ENCODE results near the gene GPC5. TPM values are rescaled to one million over a fixed set of nuclear protein-coding genes. Genes with fewer than 3 reads are reported as not detected.

The GPC5 gene
- total and polyA plus RNA-seq, 10 donors, result 0.04 to 0.83 (median 0.26) TPM; not detected in 3

GRCh38 chr13:91381371-91381770 lies 17.1 kb upstream of the GPC5 start:
- H3K36me3 ChIP-seq, result no peaks in the 10 kb centered on the region
- intact Hi-C loops (cut with DNase I; ENCODE audit: low total_unique reads), result no loop called here
- H3K4me1 ChIP-seq, result no peaks in the 10 kb centered on the region
- H3K27ac ChIP-seq, result no peak overlapping the region
- TF ChIP-seq, protein P1, sequence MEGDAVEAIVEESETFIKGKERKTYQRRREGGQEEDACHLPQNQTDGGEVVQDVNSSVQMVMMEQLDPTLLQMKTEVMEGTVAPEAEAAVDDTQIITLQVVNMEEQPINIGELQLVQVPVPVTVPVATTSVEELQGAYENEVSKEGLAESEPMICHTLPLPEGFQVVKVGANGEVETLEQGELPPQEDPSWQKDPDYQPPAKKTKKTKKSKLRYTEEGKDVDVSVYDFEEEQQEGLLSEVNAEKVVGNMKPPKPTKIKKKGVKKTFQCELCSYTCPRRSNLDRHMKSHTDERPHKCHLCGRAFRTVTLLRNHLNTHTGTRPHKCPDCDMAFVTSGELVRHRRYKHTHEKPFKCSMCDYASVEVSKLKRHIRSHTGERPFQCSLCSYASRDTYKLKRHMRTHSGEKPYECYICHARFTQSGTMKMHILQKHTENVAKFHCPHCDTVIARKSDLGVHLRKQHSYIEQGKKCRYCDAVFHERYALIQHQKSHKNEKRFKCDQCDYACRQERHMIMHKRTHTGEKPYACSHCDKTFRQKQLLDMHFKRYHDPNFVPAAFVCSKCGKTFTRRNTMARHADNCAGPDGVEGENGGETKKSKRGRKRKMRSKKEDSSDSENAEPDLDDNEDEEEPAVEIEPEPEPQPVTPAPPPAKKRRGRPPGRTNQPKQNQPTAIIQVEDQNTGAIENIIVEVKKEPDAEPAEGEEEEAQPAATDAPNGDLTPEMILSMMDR (IDR thresholded peaks at IDR 0.05 in 8 of 11, conservative IDR thresholded peaks at IDR 0.05 in 3 of 11), result no peak
- H3K27me3 ChIP-seq (replicated peaks in 1 of 7), result peaks cover 0 to 3% (median 0%) of the 10 kb centered on the region in 7 donors
- DNase-seq, result no peak
- H3K4me3 ChIP-seq, result no peak overlapping the region
- no peaks in the 10 kb centered on the region for H3K9me3 ChIP-seq

GRCh38 chr13:91383836-91384235 lies 14.6 kb upstream of the GPC5 start:
- 69 to 75% (median 72%) methylated on average over 4 of the region's 4 CpGs for WGBS, 5 donors
- peaks cover 0 to 18% (median 0%) of the 10 kb centered on the region in 7 donors for H3K27me3 ChIP-seq (replicated peaks in 1 of 7)
- H3K27ac ChIP-seq, result no peak overlapping the region
- no peaks in the 10 kb centered on the region for H3K36me3 ChIP-seq
- no peaks in the 10 kb centered on the region for H3K9me3 ChIP-seq
- intact Hi-C loops (cut with DNase I; ENCODE audit: low total_unique reads), result no loop called here
- no peaks in the 10 kb centered on the region for H3K4me1 ChIP-seq
- DNase-seq, result no peak
- TF ChIP-seq, protein P1 (IDR thresholded peaks at IDR 0.05 in 8 of 11, conservative IDR thresholded peaks at IDR 0.05 in 3 of 11), result no peak
- TF ChIP-seq POLR2A (IDR thresholded peaks at IDR 0.05) (no peak), POLR2AphosphoS5 (IDR thresholded peaks at IDR 0.05) (no peak)
- H3K4me3 ChIP-seq, result no peak overlapping the region

DNA sequence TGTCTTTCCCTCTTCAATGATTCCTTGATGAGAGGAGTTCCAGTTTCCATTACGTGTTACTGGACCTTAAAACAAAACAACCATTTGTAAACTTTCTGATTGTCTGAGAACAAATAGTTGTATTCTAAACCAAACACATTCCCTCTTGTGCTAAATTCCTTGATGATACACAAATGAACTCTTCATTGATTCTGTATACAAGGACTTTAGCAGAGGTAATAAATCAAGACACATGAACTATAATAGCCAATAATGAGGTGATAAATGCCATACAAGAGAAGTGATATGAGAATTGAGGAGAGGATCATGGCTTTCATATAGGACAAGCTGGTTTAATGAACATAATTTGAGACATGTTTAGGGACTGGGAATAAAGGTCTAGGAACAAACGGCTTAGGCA lies 13.5 kb upstream of the GPC5 start:
- TF ChIP-seq, protein P1 (IDR thresholded peaks at IDR 0.05 in 8 of 11, conservative IDR thresholded peaks at IDR 0.05 in 3 of 11), result no peak
- no peak for TF ChIP-seq POLR2AphosphoS5 (IDR thresholded peaks at IDR 0.05)
- no peak for TF ChIP-seq POLR2A (IDR thresholded peaks at IDR 0.05)
- intact Hi-C loops (cut with DNase I; ENCODE audit: low total_unique reads), result no loop called here
- no peak for DNase-seq
- H3K36me3 ChIP-seq, result no peaks in the 10 kb centered on the region
- no peaks in the 10 kb centered on the region for H3K9me3 ChIP-seq
- H3K4me1 ChIP-seq, result no peaks in the 10 kb centered on the region
- 75 to 89% (median 88%) methylated on average over 2 of the region's 2 CpGs for WGBS, 5 donors
- H3K4me3 ChIP-seq, result no peak overlapping the region
- peaks cover 0 to 20% (median 0%) of the 10 kb centered on the region in 7 donors for H3K27me3 ChIP-seq (replicated peaks in 1 of 7)
- no peak overlapping the region for H3K27ac ChIP-seq

GRCh38 chr13:91389186-91389585 lies 9.2 kb upstream of the GPC5 start:
- Histone ChIP-seq H3K27me3 (replicated peaks in 1 of 7) (peaks cover 0 to 58% (median 8%) of the 10 kb centered on the region in 7 donors), H3K4me1 (no peaks in the 10 kb centered on the region), H3K27ac (no peak overlapping the region), H3K36me3 (no peaks in the 10 kb centered on the region), H3K9me3 (no peaks in the 10 kb centered on the region), H3K4me3 (no peak overlapping the region)
- 61 to 88% (median 82%) methylated on average over 2 of the region's 2 CpGs for WGBS, 5 donors
- no peak for TF ChIP-seq POLR2A (IDR thresholded peaks at IDR 0.05)
- TF ChIP-seq, protein P1 (IDR thresholded peaks at IDR 0.05 in 8 of 11, conservative IDR thresholded peaks at IDR 0.05 in 3 of 11), result no peak
- no peak for TF ChIP-seq POLR2AphosphoS5 (IDR thresholded peaks at IDR 0.05)
- DNase-seq, result no peak
- intact Hi-C loops (cut with DNase I; ENCODE audit: low total_unique reads), result no loop called here

Data from spleen (tissue), 11 donors.